T-helper 2 cell (primary cell): ENCODE data around the gene PIP4K2C.
A peak's percentile ranks its signal among the peaks of the same experiment; 100 is the strongest.
"Not testable (repeated sequence)": the region's sequence is repeated elsewhere in the genome, so short reads cannot be mapped to it uniquely, and the experiment has no call there.

Experiments
- DNase-seq, 5 experiments: peaks; one replicate each; pipeline versions ENCODE4 v3.0.0 to v3.0.0-alpha.2; 2012 to 2022

The PIP4K2C gene

GRCh38 chr12:57586128-57586527 is 4.9 kb upstream of the PIP4K2C start:
- no peak for DNase-seq

- DNase-seq: no peak
Observed at GRCh38 chr12:57586832-57587429, 4.1 kb upstream of the PIP4K2C start.

DNA sequence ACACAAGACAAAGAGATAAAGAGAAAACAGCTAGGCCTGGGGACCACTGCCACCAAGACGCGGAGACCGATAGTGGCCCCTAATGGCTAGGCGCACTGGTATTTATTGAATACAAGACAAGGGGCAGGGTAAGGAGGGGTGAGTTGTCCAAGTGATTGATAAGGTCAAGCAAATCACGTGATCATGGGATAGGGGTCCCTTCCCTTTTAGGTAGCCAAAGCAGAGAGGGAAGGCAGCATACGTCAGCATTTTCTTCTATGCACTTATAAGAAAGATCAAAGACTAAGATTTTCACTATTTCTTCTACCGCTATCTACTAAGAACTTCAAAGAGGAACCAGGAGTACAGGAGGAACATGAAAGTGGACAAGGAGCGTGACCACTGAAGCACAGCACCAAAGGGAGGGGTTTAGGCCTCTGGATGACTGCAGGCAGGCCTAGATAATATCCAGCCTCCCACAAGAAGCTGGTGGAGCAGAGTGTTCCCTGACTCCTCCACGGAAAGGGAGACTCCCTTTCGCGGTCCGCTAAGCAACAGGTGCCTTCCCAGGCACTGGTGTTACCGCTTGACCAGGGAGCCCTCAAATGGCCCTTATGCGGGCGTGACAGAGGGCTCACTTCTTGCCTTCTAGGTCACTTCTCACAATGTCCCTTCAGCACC is 1.9 kb upstream of the PIP4K2C start:
- not testable (repeated sequence) for DNase-seq

DNA sequence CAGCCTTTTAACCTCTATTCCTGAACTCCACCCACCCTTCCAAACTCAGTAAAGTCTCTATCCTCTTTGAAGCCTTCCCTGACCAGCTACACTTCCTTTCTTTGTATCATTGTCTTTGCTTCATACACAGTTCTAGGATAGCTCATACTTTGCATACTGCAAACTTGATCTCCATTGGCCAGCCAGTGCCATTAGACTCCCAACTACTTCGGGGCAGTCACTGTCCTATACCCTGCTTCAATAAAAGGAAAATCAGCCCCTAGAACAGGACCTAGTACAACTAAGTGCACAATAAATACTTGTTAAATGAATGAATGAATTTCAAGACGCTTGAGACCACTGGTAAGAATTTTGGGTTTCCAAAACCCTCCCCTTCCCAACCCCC is 521 bp upstream of the PIP4K2C start:
- DNase-seq: no peak

- no peak for DNase-seq
Observed at GRCh38 chr12:57591782-57592325, 862 bp downstream of the PIP4K2C start.

DNA sequence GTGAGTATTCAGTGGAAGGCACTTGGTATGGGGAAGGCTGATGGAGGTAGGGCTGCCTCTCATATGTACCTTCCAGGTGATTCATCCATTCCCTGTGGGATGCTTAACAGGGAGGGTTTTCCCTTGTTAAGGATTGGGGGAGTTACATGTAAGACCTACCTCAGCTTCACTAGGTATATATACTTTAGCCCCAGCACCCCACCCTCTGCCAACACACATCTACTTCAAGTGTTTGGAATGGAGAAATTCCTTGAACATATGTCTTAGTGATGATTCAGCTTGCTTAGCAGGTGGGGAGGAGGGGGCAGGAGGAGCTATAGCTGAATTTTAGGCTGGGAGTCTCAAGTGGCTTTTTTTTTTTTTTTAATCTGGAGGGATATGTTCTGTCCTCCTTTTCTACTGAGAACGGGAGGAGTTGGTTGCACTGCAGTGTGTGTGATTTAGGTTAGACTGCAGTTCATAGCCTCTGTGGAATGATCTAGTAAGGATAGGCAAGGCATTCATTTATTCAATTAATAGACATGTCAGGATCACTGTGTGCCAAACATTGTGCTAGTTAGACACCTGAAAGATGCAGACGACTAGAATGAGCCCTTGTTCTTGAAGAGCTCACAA is 1.7 kb downstream of the PIP4K2C start:
- no peak for DNase-seq

GRCh38 chr12:57593187-57593586 is 2.2 kb downstream of the PIP4K2C start:
- DNase-seq: no peak

DNA sequence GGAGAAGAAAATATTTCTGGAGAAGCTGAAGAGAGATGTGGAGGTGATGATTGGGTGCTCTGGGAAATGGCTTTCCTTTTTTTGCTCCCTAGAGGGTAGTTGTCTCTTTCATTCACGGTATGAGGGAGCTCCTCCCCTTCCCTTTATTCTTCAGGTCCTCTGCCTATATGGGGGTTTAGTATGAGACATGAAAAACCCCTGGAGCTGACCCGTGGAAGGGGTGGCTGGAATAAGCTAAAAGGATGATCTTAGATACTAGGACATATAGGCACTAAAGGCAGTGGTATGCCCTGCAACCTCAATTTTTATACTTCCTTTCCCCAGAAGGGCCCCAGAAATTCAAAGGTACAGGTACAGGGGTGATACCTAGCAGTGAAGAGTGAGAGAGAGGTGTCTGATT is 9.4 kb downstream of the PIP4K2C start:
- DNase-seq: no peak

DNA sequence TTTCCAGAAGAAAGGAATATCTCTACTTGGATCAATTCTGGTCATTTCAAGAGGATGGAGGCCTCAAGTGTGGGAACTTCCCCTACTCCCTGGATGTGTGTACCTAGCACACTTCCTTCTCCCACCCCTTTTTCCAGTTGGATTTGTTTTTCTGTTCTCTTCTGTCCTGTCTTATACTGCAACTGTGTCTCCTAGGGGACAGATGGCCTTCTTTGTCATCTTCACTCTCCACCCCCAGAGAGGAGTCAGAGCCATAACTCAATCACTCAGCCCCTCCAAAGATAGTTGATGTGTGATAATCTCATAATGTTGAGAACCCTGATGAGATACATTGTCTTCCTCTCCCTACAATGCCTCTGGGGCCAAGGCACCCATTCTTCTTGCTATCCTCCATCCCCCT is 11.6 kb downstream of the PIP4K2C start:
- no peak for DNase-seq

DNA sequence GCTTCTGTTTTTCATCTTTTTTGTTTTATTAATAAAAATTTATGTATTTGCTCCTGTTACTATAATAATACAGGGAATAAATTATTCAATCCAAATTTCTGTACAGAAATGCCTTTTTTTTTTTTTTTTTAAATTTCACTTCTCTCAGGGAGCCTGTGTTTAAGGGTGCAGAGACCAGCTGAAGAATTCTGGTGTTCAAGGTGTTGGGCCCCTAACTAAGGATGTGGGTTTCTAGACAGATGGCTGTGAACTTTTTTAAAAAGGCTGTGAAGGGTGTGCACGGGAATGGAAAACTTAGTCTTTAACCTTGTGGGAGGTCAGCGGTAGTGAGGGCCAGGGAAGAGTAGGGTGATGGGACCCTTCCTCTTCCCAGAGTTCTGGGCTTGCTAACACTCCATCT is 12.3 kb downstream of the PIP4K2C start:
- DNase-seq: no peak

- DNase-seq: no peak
Observed at GRCh38 chr12:57603815-57604453, 12.9 kb downstream of the PIP4K2C start.

GRCh38 chr12:57604454-57604991 is 13.5 kb downstream of the PIP4K2C start, which contains the start of gene DTX3:
DTX3 (plus strand) TSS chr12:57604824; CDS start chr12:57606518, 1,694 bp downstream.
- DNase-seq: peak in 2 of 5 experiments; percentile 30 to 62

DNA sequence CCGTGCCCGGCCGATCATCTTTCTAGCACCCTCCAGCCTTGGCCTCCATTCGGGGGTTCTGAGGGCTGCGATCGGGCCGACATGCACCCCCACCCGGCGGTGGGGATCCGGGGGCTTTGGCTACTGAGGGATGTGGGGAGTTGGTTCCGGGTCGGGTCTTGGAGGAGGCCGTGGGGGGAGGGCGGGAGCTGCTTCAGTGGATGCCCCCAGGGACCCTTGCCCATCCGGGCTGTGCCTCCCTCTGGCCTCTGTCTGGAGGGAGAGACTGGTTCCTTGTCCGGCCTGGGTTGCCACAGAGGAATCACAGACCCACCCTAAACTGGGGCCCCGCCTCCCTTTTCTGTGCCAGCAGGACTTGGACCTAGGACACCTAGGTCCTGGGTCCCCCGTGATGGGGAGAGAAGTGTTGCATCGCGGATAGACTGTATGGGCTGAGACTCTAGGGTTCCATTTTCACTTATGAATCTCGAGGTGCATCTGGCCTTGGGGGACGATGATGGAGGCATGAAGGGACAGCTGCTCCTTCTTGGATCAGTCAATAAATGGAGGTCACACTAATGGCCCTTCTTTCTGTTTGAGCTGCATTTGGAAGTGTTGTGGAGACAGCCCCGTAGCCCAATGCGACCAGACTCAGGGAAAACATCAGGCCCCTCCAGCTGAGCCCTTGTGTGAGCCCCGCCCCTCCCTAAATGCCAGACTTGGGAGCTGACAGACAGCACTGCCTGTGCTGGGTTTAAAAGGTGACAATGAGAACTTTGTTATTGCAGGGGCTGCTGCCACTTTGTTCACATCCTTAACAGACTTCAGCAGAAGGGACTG is 14.2 kb downstream of the PIP4K2C start:
- DNase-seq: peak in 1 of 5 experiments; percentile 16

DNA sequence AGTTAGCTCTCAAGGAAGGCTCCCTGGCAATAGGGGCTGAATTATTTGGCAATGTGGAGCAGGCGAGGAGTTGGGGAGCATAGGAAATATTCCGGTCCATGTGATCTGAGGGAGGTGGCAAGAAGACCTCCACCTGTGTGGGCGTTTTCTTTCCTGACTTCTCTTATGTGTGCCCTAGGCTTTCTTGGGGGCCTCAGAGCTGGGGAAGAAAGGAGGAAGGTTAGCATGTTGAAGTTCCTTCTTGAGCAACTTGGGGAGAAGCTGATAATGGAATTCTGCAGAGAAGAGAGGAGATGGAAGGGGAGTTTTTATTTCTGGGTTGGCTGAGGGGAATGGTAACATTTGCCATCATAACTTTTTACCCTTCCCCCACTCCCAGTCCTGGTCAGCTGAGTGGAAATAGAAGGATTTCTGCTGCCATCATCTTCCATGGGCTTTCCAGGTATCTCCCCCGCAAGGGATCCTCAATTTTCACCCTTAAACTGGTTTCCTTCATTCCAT is 14.9 kb downstream of the PIP4K2C start:
- no peak for DNase-seq

GRCh38 chr12:57606399-57606798 is 15.4 kb downstream of the PIP4K2C start:
- DNase-seq: no peak

GRCh38 chr12:57606821-57607220 is 15.8 kb downstream of the PIP4K2C start:
- no peak for DNase-seq

- no peak for DNase-seq
Observed at GRCh38 chr12:57607958-57608663, 17.1 kb downstream of the PIP4K2C start.

DNA sequence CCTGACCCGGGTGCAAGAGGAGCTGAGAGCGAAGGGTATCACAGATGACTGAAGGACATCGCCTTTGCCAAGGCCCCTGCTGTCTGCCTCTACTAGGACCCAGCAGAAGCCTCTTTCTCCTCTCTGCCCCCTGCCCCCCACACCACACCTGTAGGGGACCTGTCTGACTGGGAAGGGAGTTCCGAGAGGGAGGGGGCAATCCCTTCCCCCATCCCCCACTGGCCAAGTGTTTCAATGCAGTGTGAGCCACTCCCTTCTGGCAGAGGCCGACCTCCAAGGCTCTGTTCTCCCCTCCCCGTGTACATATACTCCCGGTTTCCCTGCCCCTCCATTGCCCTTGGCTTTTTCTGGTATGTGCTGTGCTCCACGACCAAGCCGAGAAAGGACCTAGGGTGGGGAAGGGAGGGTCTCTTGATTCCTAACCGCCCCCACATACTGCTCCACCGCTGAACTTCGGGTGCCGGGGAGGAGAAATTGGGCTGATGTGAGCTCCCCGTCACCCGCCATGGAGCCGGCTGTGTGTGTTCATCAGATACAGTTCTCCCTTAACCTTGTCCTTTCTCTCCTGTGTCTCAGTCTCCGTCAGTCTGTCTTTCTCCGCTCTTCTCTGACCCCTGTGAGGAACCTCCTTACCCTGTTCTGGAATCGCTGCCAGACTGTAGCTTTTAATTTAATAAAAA is 18.2 kb downstream of the PIP4K2C start:
- no peak for DNase-seq

- DNase-seq: no peak
Observed at GRCh38 chr12:57609781-57610553, 19.0 kb downstream of the PIP4K2C start.

DNA sequence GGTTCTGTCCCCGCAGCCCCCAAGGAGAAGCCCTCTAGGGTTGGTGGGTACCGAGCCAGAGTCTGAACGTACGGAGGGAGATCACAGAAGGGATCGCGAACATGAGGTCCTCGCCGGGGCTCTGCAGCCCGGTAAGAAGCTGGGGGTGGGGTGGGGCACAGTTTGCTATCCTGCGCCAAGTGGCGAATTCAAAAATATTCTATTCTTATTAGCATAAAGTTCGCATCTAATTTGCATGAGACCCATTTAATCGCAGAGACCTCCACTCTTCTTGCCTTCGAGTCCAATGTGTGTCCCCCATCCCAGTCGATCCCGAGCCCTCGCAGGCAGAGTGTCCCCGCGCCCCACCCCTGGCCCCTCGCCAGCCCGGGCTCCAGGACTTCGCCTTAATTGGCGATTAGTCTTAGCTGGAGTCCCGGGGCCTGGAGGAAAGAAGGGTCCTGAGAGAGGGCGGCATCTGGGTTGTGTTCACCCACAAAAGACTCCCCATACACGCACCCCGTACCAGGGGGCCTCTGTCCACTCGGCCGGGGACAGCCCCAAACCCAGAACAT is 19.6 kb downstream of the PIP4K2C start:
- no peak for DNase-seq
